Measurements from ENCODE around the gene CABP4. TPM values are rescaled to one million over a fixed set of nuclear protein-coding genes. Genes with fewer than 3 reads are reported as not detected.
A peak's percentile ranks its signal among the peaks of the same experiment; 100 is the strongest.

The CABP4 gene
- total RNA-seq, 4 donors from 2014 or later: 0.19 to 0.55 (median 0.30) TPM

GRCh38 chr11:67503119-67504004 lies 48.2 kb downstream of the CABP4 start:
- in situ Hi-C loops (cut with MboI; ENCODE audit: low sequenced_read_pairs in 4 of 4) (loop anchor here in 3 of 4 donors (10.0 kb wide), 1 partner anchor 109 kb away; the partner anchor contains the start of gene RAD9A (in 3 of the 3)), intact Hi-C loops (cut with DNase I; ENCODE audit: low total_unique reads) (no loop called here)
- Histone ChIP-seq H3K27ac (no peak overlapping the region), H3K9me3 (no peaks in the 10 kb centered on the region), H3K36me3 (peaks cover 0 to 4% of the 10 kb centered on the region in 2 donors), H3K4me1 (peaks cover 21 to 35% of the 10 kb centered on the region in 2 donors), H3K4me3 (peak overlapping the region in 2 of 4 donors; percentile 62 to 64), H3K27me3 (peaks cover 0 to 13% (median 0%) of the 10 kb centered on the region in 3 donors)
- ATAC-seq: no peak
- DNase-seq: no peak
- TF ChIP-seq POLR2A (IDR thresholded peaks at IDR 0.05) (no peak), CTCF (IDR thresholded peaks at IDR 0.05 in 4 of 5, conservative IDR thresholded peaks at IDR 0.05 in 1 of 5) (no peak)

GRCh38 chr11:67504005-67504949 lies 49.1 kb downstream of the CABP4 start:
- ATAC-seq: no peak
- Histone ChIP-seq H3K27ac (peak overlapping the region; percentile 94 to 99 (median 96)), H3K4me3 (peak overlapping the region; percentile 56 to 66 (median 63)), H3K36me3 (peaks cover 0 to 4% of the 10 kb centered on the region in 2 donors), H3K4me1 (peaks cover 26 to 35% of the 10 kb centered on the region in 2 donors), H3K9me3 (no peaks in the 10 kb centered on the region), H3K27me3 (peaks cover 0 to 13% (median 0%) of the 10 kb centered on the region in 3 donors)
- intact Hi-C loops (cut with DNase I; ENCODE audit: low total_unique reads): no loop called here
- in situ Hi-C loops (cut with MboI; ENCODE audit: low sequenced_read_pairs in 4 of 4): loop anchor here in 3 of 4 donors (10.0 kb wide), 1 partner anchor 109 kb away; the partner anchor contains the start of gene RAD9A (in 3 of the 3)
- DNase-seq: no peak
- TF ChIP-seq CTCF (IDR thresholded peaks at IDR 0.05 in 4 of 5, conservative IDR thresholded peaks at IDR 0.05 in 1 of 5) (no peak), POLR2A (IDR thresholded peaks at IDR 0.05) (no peak)

GRCh38 chr11:67504950-67505581 lies 49.9 kb downstream of the CABP4 start, which contains the start of gene PITPNM1:
Gene PITPNM1 (minus strand): TSS chr11:67505363. CDS start chr11:67504180, 1,183 bp downstream.
- peak within 1 kb of the TSS; percentile 94 to 99 (median 96) for H3K27ac ChIP-seq
- ATAC-seq (peak in 1 of 2 donors; percentile 4), DNase-seq (peak in 1 of 2 donors; percentile 39)
- TF ChIP-seq CTCF (IDR thresholded peaks at IDR 0.05 in 4 of 5, conservative IDR thresholded peaks at IDR 0.05 in 1 of 5) (no peak), POLR2A (IDR thresholded peaks at IDR 0.05) (peak; percentile 49 to 59)
- H3K4me3 ChIP-seq: peak within 1 kb of the TSS; percentile 56 to 66 (median 63)
- peaks cover 0 to 13% (median 0%) of the 10 kb centered on the region in 3 donors for H3K27me3 ChIP-seq
- H3K9me3 ChIP-seq: no peaks in the 10 kb centered on the region
- peaks cover 26 to 35% of the 10 kb centered on the region in 2 donors for H3K4me1 ChIP-seq
- intact Hi-C loops (cut with DNase I; ENCODE audit: low total_unique reads) (no loop called here), in situ Hi-C loops (cut with MboI; ENCODE audit: low sequenced_read_pairs in 4 of 4) (loop anchor here in 3 of 4 donors (10.0 kb wide), 1 partner anchor 110 kb away; the partner anchor contains the start of gene RAD9A (in 3 of the 3))
- H3K36me3 ChIP-seq: peaks cover 0 to 4% of the 10 kb centered on the region in 2 donors
